ENCODE results near the gene VPS39.

Gene VPS39

GRCh38 chr15:42121682-42122081 is 86.4 kb downstream of the VPS39 start:
- H3K9me3 Mint-ChIP-seq (ENCODE audit: low read depth), result no peaks in the 10 kb centered on the region
- no peaks in the 10 kb centered on the region for H3K27me3 Mint-ChIP-seq
- no peak overlapping the region for H3K27ac Mint-ChIP-seq
- H3K36me3 Mint-ChIP-seq, result no peaks in the 10 kb centered on the region
- H3K4me1 Mint-ChIP-seq (ENCODE audit: low read depth), result no peaks in the 10 kb centered on the region
- H3K4me3 Mint-ChIP-seq, result no peak overlapping the region

DNA sequence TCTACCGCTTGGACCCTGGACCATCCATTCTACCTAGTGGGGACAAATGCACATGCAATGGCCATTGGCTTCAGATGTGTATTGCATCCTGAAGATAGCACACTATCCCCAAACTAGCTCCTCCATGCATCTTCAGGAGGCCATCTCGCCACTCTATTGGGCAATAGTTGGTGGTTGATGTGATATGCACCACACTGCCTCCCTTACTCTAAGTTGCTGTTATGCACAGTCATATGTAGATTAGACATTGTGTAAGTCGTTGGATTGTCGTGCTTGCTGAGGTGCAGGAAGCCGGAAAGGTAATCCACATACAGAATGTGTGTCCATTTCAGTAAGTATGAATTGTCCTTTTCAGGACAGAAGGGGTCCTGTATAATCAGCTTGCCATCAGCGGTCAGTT is 87.1 kb downstream of the VPS39 start:
- no peak overlapping the region for H3K27ac Mint-ChIP-seq
- no peaks in the 10 kb centered on the region for H3K36me3 Mint-ChIP-seq
- H3K4me3 Mint-ChIP-seq, result no peak overlapping the region
- H3K27me3 Mint-ChIP-seq, result no peaks in the 10 kb centered on the region
- H3K4me1 Mint-ChIP-seq (ENCODE audit: low read depth), result no peaks in the 10 kb centered on the region
- no peaks in the 10 kb centered on the region for H3K9me3 Mint-ChIP-seq (ENCODE audit: low read depth)

GRCh38 chr15:42120285-42120684 is 87.8 kb downstream of the VPS39 start:
- Mint-ChIP-seq H3K4me1 (ENCODE audit: low read depth) (no peaks in the 10 kb centered on the region), H3K9me3 (ENCODE audit: low read depth) (no peaks in the 10 kb centered on the region), H3K27me3 (no peaks in the 10 kb centered on the region), H3K27ac (no peak overlapping the region), H3K4me3 (no peak overlapping the region), H3K36me3 (no peaks in the 10 kb centered on the region)

DNA sequence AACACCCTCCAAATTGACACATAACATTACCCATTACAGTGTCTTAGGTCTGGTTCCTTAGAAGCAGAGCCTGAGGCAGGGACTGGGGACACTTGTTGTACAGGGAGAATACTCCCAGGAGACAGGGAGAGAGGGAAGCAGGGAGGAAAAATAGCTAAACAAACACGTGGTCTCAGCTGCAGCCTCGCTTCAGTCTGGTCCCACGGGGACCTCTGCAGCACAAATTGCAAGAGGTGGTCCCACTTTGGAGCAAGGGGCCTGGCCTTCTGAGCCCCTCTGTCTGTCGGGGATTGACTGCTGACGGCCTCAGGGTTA is 88.7 kb downstream of the VPS39 start:
- Mint-ChIP-seq H3K36me3 (no peaks in the 10 kb centered on the region), H3K9me3 (ENCODE audit: low read depth) (no peaks in the 10 kb centered on the region), H3K27me3 (no peaks in the 10 kb centered on the region), H3K4me3 (no peak overlapping the region), H3K27ac (no peak overlapping the region), H3K4me1 (ENCODE audit: low read depth) (no peaks in the 10 kb centered on the region)

DNA sequence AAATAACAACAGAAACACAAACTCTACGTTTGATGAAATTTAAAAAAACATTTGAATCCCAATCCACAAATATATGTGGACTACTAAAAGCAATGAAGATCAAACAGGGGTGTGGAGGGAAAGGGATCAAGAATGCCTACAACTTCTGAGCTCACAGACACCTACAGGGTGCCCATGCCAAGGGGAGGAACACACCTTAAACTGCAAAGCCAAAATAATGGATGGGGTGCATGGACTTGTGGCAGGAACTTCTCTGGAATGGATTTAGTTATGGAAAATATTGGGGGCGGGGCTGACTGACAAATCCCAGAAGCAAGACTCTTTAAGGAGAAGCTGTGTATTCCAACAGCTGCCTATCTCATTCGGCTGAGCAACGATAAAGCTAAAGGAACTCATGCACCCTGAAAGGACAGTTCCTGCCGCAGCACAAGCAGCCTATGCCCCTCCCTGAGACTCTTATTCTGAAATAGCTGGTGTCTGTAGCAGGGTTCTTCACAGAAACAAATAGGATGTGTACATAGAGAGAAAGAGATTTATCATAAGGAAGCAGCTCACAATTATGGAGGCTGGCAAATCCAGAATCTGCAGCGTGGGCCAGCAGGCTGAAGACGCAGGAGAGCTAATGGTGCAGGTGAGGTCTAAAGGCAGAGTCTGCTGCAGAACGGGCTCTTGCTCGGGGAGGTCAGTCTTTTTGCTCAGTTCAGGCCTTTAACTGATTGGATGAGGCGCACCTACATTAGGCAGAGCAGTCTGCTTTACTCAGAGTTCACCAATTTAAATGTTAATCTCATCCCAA is 89.3 kb downstream of the VPS39 start:
- Mint-ChIP-seq H3K4me1 (ENCODE audit: low read depth) (no peaks in the 10 kb centered on the region), H3K9me3 (ENCODE audit: low read depth) (no peaks in the 10 kb centered on the region), H3K27me3 (no peaks in the 10 kb centered on the region), H3K27ac (no peak overlapping the region), H3K36me3 (no peaks in the 10 kb centered on the region), H3K4me3 (no peak overlapping the region)

DNA sequence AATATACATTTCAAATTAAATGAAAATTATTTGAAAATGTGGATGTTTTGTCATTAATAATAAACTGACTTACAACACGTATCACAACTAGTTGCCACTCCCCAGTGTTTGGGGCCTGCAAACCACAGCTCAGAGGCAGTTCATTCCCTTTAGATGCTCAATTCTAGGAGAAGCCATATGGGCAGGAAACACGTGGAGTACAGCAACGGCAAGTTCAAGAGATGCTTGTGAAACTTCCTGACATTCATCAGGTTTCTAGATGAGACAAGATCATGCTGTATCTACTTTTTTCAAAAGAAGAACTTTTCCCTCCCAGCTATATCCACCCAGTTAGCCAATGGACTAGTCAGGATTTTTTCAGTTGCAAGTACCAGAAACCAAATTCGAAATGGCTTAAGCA is 96.2 kb downstream of the VPS39 start:
- Mint-ChIP-seq H3K27ac (no peak overlapping the region), H3K4me1 (ENCODE audit: low read depth) (peaks cover 6% of the 10 kb centered on the region), H3K27me3 (peaks cover 15% of the 10 kb centered on the region), H3K4me3 (no peak overlapping the region), H3K9me3 (ENCODE audit: low read depth) (no peaks in the 10 kb centered on the region), H3K36me3 (no peaks in the 10 kb centered on the region)

GRCh38 chr15:42110367-42110766 is 97.7 kb downstream of the VPS39 start:
- H3K4me1 Mint-ChIP-seq (ENCODE audit: low read depth), result peaks cover 6% of the 10 kb centered on the region
- H3K9me3 Mint-ChIP-seq (ENCODE audit: low read depth), result no peaks in the 10 kb centered on the region
- H3K36me3 Mint-ChIP-seq, result no peaks in the 10 kb centered on the region
- H3K27me3 Mint-ChIP-seq, result peaks cover 16% of the 10 kb centered on the region
- no peak overlapping the region for H3K27ac Mint-ChIP-seq
- H3K4me3 Mint-ChIP-seq, result no peak overlapping the region

GRCh38 chr15:42108806-42109205 is 99.3 kb downstream of the VPS39 start:
- peaks cover 16% of the 10 kb centered on the region for H3K27me3 Mint-ChIP-seq
- no peaks in the 10 kb centered on the region for H3K9me3 Mint-ChIP-seq (ENCODE audit: low read depth)
- no peak overlapping the region for H3K27ac Mint-ChIP-seq
- H3K36me3 Mint-ChIP-seq, result no peaks in the 10 kb centered on the region
- no peak overlapping the region for H3K4me3 Mint-ChIP-seq
- peaks cover 6% of the 10 kb centered on the region for H3K4me1 Mint-ChIP-seq (ENCODE audit: low read depth)

Data from activated naive CD8-positive, alpha-beta T cell (primary cell).